NCI-H2029 (cell line): ENCODE data around the gene DCUN1D3.
"Not testable (repeated sequence)": the region's sequence is repeated elsewhere in the genome, so short reads cannot be mapped to it uniquely, and the experiment has no call there.

Experiments used
- DNase-seq: peaks from one replicate; lab custom pipeline; 2025; lab: John Stamatoyannopoulos, UW

The DCUN1D3 gene

GRCh38 chr16:20822521-20823325 is 77.4 kb downstream of the DCUN1D3 start:
- DNase-seq, result no peak

- DNase-seq, result no peak
These were observed 78.5 kb downstream of the DCUN1D3 start for GRCh38 chr16:20821682-20822081.

- no peak for DNase-seq
These were observed 81.1 kb downstream of the DCUN1D3 start for GRCh38 chr16:20818929-20819585.

GRCh38 chr16:20814784-20815183 is 85.4 kb downstream of the DCUN1D3 start:
- no peak for DNase-seq

- DNase-seq, result no peak
These were observed 87.6 kb downstream of the DCUN1D3 start for GRCh38 chr16:20812510-20812909.

GRCh38 chr16:20811889-20812439 is 88.2 kb downstream of the DCUN1D3 start:
- no peak for DNase-seq

- DNase-seq, result no peak
These were observed 92.3 kb downstream of the DCUN1D3 start for GRCh38 chr16:20807862-20808261.

GRCh38 chr16:20806168-20807050 is 93.7 kb downstream of the DCUN1D3 start, which contains the start of the genes ERI2 and REXO5:
ERI2 (minus strand) TSS chr16:20806472; CDS start chr16:20806430, 42 bp downstream.
REXO5 (plus strand) TSS chr16:20806527; CDS start chr16:20806954, 427 bp downstream.
- DNase-seq, result peak; percentile 94

- not testable (repeated sequence) for DNase-seq
These were observed 94.4 kb downstream of the DCUN1D3 start for GRCh38 chr16:20805684-20806167.
